Kidney (tissue), 14 donors: Measurements from ENCODE around the gene CSPG4. TPM values are rescaled to one million over a fixed set of nuclear protein-coding genes. Genes with fewer than 3 reads are reported as not detected.

Experiments
- DNase-seq, 5 donors: peaks; one replicate each; pipeline ENCODE4 v3.0.0-alpha.2; 2013 to 2020
- FAIRE-seq: peaks from 2 replicates; lab custom pipeline; 2012; peaks lifted over from hg19 to GRCh38; lab: Jason Lieb, UNC
- H3K27ac ChIP-seq, 2 donors: one replicate each; pipeline ENCODE4 v1.7.0; 2013; ENCODE audit warnings: low read depth in 2 of 2, low read length in 2 of 2, inconsistent platforms in 1 of 2
- H3K27me3 ChIP-seq: one replicate; pipeline ENCODE4 v1.7.1; 2013; ENCODE audit warnings: low read length, inconsistent platforms; ENCODE audit not compliant: control insufficient read depth, insufficient read depth
- H3K36me3 ChIP-seq, 3 donors: one replicate each; pipeline versions ENCODE4 v1.7.0 to v1.7.1; 2013; ENCODE audit warnings: low read length in 3 of 3, control low read depth in 1 of 3, inconsistent platforms in 1 of 3; ENCODE audit not compliant: insufficient read depth in 3 of 3, control insufficient read depth in 2 of 3
- H3K4me1 ChIP-seq, 3 donors: one replicate each; pipeline versions ENCODE4 v1.7.0 to v1.7.1; 2013; ENCODE audit warnings: low read length in 3 of 3, inconsistent platforms in 1 of 3, low read depth in 1 of 3; ENCODE audit not compliant: control insufficient read depth in 2 of 3, insufficient read depth in 2 of 3
- H3K4me3 ChIP-seq, 3 donors: one replicate each; pipeline versions ENCODE4 v1.7.0 to v1.8.1; 2013; ENCODE audit warnings: low read length in 3 of 3, control low read depth in 1 of 3, inconsistent platforms in 1 of 3
- H3K9ac ChIP-seq, 3 donors: one replicate each; pipeline versions ENCODE4 v1.7.0 to v1.7.1; 2013; ENCODE audit warnings: low read length in 3 of 3, control low read depth in 1 of 3, inconsistent platforms in 1 of 3
- H3K9me3 ChIP-seq, 3 donors: one replicate each; pipeline versions ENCODE4 v1.7.0 to v1.7.1; 2013; ENCODE audit warnings: low read length in 3 of 3, control low read depth in 1 of 3, inconsistent platforms in 1 of 3; ENCODE audit not compliant: control insufficient read depth in 2 of 3, insufficient read depth in 1 of 3
- intact Hi-C: fragments of 100-400 bp; cut with DNase I; formaldehyde crosslinking; loops from one replicate; pipeline ENCODE4 v1.11.1; 2022
- polyA plus RNA-seq: library from polyadenylated mRNA; stranded (reverse); fragments of 350-450 nt; fragmentation: Illumina TruSeq; extraction: RNeasy Lipid Tissue Mini Kit (QIAGEN cat#74804); gene quantifications from one replicate; pipeline ENCODE4 v1.2.3, GENCODE V29; 2014; ENCODE audit warnings: low read depth, low replicate concordance; ENCODE audit not compliant: insufficient read depth
- total RNA-seq: library from RNA; stranded (reverse); fragmentation: NEBNext Ultra II Directional; extraction: Animal tissue kit (Norgen Biotek cat#: 25700); gene quantifications from one replicate; pipeline ENCODE4 v1.2.1, GENCODE V29; 2021
- TF ChIP-seq, protein P1 (sequence below): IDR thresholded peaks from 3 replicates; pipeline ENCODE4 v1.5.1; 2012; ENCODE audit warnings: mild to moderate bottlenecking, moderate library complexity, borderline replicate concordance; ENCODE audit not compliant: insufficient read depth; ENCODE audit errors: extremely low read depth
- donor health status: control.
- donor health status: control.
- donor health status: control.
- donor health status: control.
- donor health status: control.
- donor health status: DM: yes; HTN: yes; CAD: no.
- donor health status: Normal renal cell carcinoma (clear cell type).

Gene CSPG4
- total and polyA plus RNA-seq, 2 donors from 2014 or later = 4.4 to 30.7 TPM

DNA sequence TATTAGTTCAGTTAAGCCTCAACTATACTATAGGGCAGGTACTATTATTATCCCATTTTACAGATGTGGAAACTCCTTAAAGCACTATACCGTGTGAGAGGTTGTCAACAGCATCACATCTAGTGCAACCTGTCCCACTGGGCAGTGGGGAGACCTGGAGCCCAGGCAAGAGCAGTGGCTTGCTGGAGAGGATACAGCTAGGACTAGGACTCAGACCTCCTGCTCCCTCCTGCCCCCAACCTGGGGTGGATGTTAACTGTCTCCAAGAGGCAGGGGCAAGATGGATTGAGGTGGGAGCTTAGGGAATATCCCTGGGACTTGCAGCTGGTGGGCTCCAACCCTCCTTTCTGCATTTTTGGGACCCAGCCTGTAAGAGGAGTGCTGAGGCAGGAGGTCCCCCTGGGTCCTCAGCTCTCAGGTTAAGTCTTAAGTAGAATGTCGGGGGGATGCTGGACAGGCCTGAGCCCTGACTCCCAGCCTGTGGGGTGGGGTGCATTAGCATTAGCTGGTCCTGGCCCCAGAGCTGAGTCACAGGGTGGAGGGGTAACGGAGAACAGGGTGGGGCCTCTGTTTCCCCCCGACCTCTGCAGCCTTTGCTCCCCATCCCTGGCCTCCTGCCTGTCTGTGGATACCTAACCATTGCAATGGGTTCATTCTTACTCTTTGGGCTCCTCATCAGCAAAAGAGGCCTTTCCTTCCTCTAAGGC lies 58.3 kb downstream of the CSPG4 start:
- Histone ChIP-seq H3K4me1 (peaks cover 0 to 37% (median 31%) of the 10 kb centered on the region in 3 donors), H3K9me3 (no peaks in the 10 kb centered on the region), H3K27me3 (no peaks in the 10 kb centered on the region), H3K36me3 (peaks cover 0 to 8% (median 2%) of the 10 kb centered on the region in 3 donors), H3K27ac (no peak overlapping the region), H3K9ac (peak overlapping the region in 1 of 3 donors; percentile 19), H3K4me3 (no peak overlapping the region)
- FAIRE-seq (no peak), DNase-seq (no peak)
- intact Hi-C loops = no loop called here
- TF ChIP-seq, protein P1, sequence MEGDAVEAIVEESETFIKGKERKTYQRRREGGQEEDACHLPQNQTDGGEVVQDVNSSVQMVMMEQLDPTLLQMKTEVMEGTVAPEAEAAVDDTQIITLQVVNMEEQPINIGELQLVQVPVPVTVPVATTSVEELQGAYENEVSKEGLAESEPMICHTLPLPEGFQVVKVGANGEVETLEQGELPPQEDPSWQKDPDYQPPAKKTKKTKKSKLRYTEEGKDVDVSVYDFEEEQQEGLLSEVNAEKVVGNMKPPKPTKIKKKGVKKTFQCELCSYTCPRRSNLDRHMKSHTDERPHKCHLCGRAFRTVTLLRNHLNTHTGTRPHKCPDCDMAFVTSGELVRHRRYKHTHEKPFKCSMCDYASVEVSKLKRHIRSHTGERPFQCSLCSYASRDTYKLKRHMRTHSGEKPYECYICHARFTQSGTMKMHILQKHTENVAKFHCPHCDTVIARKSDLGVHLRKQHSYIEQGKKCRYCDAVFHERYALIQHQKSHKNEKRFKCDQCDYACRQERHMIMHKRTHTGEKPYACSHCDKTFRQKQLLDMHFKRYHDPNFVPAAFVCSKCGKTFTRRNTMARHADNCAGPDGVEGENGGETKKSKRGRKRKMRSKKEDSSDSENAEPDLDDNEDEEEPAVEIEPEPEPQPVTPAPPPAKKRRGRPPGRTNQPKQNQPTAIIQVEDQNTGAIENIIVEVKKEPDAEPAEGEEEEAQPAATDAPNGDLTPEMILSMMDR = no peak

DNA sequence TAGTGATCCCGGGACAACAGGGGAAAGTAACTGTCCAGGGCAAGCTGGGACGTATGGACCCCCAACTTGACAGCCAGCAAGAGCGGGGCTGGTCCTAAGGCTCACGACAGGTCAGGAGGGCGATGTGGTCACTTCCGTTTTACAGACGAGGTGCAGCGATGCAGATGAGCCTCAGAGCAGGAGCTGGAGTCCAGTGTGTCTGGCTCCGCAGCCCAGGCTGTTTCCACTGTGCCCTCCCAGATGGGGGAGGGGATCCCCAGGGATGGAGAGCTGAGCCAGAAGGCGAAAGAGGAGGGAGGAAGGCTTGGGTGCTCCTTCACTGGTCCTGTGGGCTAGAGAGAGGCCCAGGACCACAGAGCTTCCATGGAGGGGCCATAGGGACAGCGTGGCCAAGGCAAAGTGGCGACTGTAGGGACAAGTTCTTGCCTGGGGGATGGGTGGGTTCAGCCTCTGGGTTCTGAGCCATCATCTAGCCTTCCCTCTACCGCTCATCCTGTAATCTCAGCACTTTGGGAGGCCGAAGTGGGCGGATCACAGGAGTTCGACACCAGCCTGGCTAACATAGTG lies 59.2 kb downstream of the CSPG4 start:
- FAIRE-seq = no peak
- no peaks in the 10 kb centered on the region for H3K9me3 ChIP-seq
- peaks cover 0 to 45% (median 38%) of the 10 kb centered on the region in 3 donors for H3K4me1 ChIP-seq
- H3K36me3 ChIP-seq = peaks cover 0 to 6% (median 2%) of the 10 kb centered on the region in 3 donors
- TF ChIP-seq, protein P1 = no peak
- no peak overlapping the region for H3K27ac ChIP-seq
- intact Hi-C loops = no loop called here
- no peak overlapping the region for H3K4me3 ChIP-seq
- no peaks in the 10 kb centered on the region for H3K27me3 ChIP-seq
- no peak overlapping the region for H3K9ac ChIP-seq
- DNase-seq = peak in 2 of 5 donors; percentile 21 to 37

DNA sequence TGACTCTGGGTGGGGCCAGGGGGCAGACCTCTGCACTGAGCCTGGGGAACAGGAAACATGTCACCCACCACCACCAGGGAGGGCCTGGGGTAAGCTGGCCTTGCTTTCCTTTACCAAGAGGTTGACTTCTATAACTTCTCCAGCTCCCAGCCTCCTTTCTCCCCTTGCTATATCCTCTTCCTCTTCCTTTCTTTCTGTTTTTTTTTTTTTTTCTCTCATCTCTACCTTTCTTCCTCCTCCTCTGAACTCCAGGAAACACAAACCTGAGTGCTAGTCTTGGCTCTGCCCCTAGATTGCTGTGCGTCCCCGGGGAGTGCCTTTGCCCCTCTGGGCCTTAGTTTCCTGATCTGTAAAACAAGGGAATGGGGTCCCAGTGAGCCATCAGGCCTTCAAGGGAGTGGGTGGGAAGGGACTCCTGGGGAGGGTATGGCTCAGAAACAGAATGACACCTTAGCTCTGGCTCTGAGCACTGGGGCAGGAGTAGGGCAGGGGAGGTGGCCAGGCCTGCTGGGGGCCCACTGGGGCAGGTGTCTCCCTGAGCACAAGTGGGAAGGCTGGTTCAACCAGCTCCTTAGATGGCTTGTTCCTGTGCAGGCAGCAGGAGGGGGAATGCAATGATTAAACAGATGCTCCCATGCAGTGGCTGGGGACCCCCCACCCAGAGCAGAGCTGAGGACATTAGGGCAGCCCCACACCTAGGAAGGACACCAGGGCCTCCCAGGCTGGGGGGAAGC lies 60.7 kb downstream of the CSPG4 start:
- Histone ChIP-seq H3K27ac (no peak overlapping the region), H3K4me1 (peaks cover 0 to 45% (median 38%) of the 10 kb centered on the region in 3 donors), H3K9me3 (no peaks in the 10 kb centered on the region), H3K27me3 (no peaks in the 10 kb centered on the region), H3K36me3 (peaks cover 0 to 6% (median 0%) of the 10 kb centered on the region in 3 donors), H3K9ac (peak overlapping the region in 1 of 3 donors; percentile 15), H3K4me3 (peak overlapping the region in 1 of 3 donors; percentile 96)
- FAIRE-seq (no peak), DNase-seq (no peak)
- TF ChIP-seq, protein P1 = no peak
- intact Hi-C loops = no loop called here
